Measurements from ENCODE around the gene C1RL.

GRCh38 chr12:7054925-7055324, 54.1 kb downstream of the C1RL start:
- TF ChIP-seq CTCF (IDR thresholded peaks at IDR 0.05) (no peak), JUN (IDR thresholded peaks at IDR 0.05) (no peak), POLR2A (IDR thresholded peaks at IDR 0.05; ENCODE audit: low read length) (no peak)
